Measurements from ENCODE around the gene CAMTA1.

CAMTA1 gene

GRCh38 chr1:7427605-7428300, 642.5 kb downstream of the CAMTA1 start:
- Histone ChIP-seq H3K27me3 (ENCODE audit: low read depth, low read length) (no peaks in the 10 kb centered on the region), H3K9me3 (ENCODE audit: control insufficient read depth in 1 of 2, low read length in 2 of 2) (no peaks in the 10 kb centered on the region), H3K4me1 (ENCODE audit: control insufficient read depth in 1 of 2, insufficient read depth in 2 of 2, low read length in 2 of 2) (no peaks in the 10 kb centered on the region), H3K27ac (ENCODE audit: low read length) (no peak overlapping the region), H3K4me3 (ENCODE audit: low read depth in 1 of 2, low read length in 2 of 2) (no peak overlapping the region), H3K36me3 (ENCODE audit: control insufficient read depth in 1 of 2, insufficient read depth in 2 of 2, low read length in 2 of 2) (no peaks in the 10 kb centered on the region)

GRCh38 chr1:7429290-7429689, 644.0 kb downstream of the CAMTA1 start:
- Histone ChIP-seq H3K27me3 (ENCODE audit: low read depth, low read length) (no peaks in the 10 kb centered on the region), H3K4me3 (ENCODE audit: low read depth in 1 of 2, low read length in 2 of 2) (no peak overlapping the region), H3K9me3 (ENCODE audit: control insufficient read depth in 1 of 2, low read length in 2 of 2) (no peaks in the 10 kb centered on the region), H3K36me3 (ENCODE audit: control insufficient read depth in 1 of 2, insufficient read depth in 2 of 2, low read length in 2 of 2) (no peaks in the 10 kb centered on the region), H3K4me1 (ENCODE audit: control insufficient read depth in 1 of 2, insufficient read depth in 2 of 2, low read length in 2 of 2) (no peaks in the 10 kb centered on the region), H3K27ac (ENCODE audit: low read length) (no peak overlapping the region)

- Histone ChIP-seq H3K36me3 (ENCODE audit: control insufficient read depth in 1 of 2, insufficient read depth in 2 of 2, low read length in 2 of 2) (no peaks in the 10 kb centered on the region), H3K9me3 (ENCODE audit: control insufficient read depth in 1 of 2, low read length in 2 of 2) (no peaks in the 10 kb centered on the region), H3K4me3 (ENCODE audit: low read depth in 1 of 2, low read length in 2 of 2) (no peak overlapping the region), H3K27me3 (ENCODE audit: low read depth, low read length) (no peaks in the 10 kb centered on the region), H3K27ac (ENCODE audit: low read length) (no peak overlapping the region), H3K4me1 (ENCODE audit: control insufficient read depth in 1 of 2, insufficient read depth in 2 of 2, low read length in 2 of 2) (no peaks in the 10 kb centered on the region)
These were observed 644.9 kb downstream of the CAMTA1 start for GRCh38 chr1:7430047-7430608.

GRCh38 chr1:7430691-7431090, 645.4 kb downstream of the CAMTA1 start:
- Histone ChIP-seq H3K4me3 (ENCODE audit: low read depth in 1 of 2, low read length in 2 of 2) (no peak overlapping the region), H3K27me3 (ENCODE audit: low read depth, low read length) (no peaks in the 10 kb centered on the region), H3K27ac (ENCODE audit: low read length) (no peak overlapping the region), H3K9me3 (ENCODE audit: control insufficient read depth in 1 of 2, low read length in 2 of 2) (no peaks in the 10 kb centered on the region), H3K36me3 (ENCODE audit: control insufficient read depth in 1 of 2, insufficient read depth in 2 of 2, low read length in 2 of 2) (no peaks in the 10 kb centered on the region), H3K4me1 (ENCODE audit: control insufficient read depth in 1 of 2, insufficient read depth in 2 of 2, low read length in 2 of 2) (no peaks in the 10 kb centered on the region)

- Histone ChIP-seq H3K9me3 (ENCODE audit: control insufficient read depth in 1 of 2, low read length in 2 of 2) (no peaks in the 10 kb centered on the region), H3K36me3 (ENCODE audit: control insufficient read depth in 1 of 2, insufficient read depth in 2 of 2, low read length in 2 of 2) (no peaks in the 10 kb centered on the region), H3K4me3 (ENCODE audit: low read depth in 1 of 2, low read length in 2 of 2) (no peak overlapping the region), H3K4me1 (ENCODE audit: control insufficient read depth in 1 of 2, insufficient read depth in 2 of 2, low read length in 2 of 2) (no peaks in the 10 kb centered on the region), H3K27ac (ENCODE audit: low read length) (no peak overlapping the region), H3K27me3 (ENCODE audit: low read depth, low read length) (no peaks in the 10 kb centered on the region)
These were observed 647.0 kb downstream of the CAMTA1 start for GRCh38 chr1:7432102-7432899.

GRCh38 chr1:7432900-7433380, 647.7 kb downstream of the CAMTA1 start:
- Histone ChIP-seq H3K4me3 (ENCODE audit: low read depth in 1 of 2, low read length in 2 of 2) (no peak overlapping the region), H3K9me3 (ENCODE audit: control insufficient read depth in 1 of 2, low read length in 2 of 2) (no peaks in the 10 kb centered on the region), H3K4me1 (ENCODE audit: control insufficient read depth in 1 of 2, insufficient read depth in 2 of 2, low read length in 2 of 2) (no peaks in the 10 kb centered on the region), H3K36me3 (ENCODE audit: control insufficient read depth in 1 of 2, insufficient read depth in 2 of 2, low read length in 2 of 2) (no peaks in the 10 kb centered on the region), H3K27me3 (ENCODE audit: low read depth, low read length) (no peaks in the 10 kb centered on the region), H3K27ac (ENCODE audit: low read length) (no peak overlapping the region)

- no peaks in the 10 kb centered on the region for H3K36me3 ChIP-seq (ENCODE audit: control insufficient read depth in 1 of 2, insufficient read depth in 2 of 2, low read length in 2 of 2)
- no peaks in the 10 kb centered on the region for H3K4me1 ChIP-seq (ENCODE audit: control insufficient read depth in 1 of 2, insufficient read depth in 2 of 2, low read length in 2 of 2)
- H3K27me3 ChIP-seq (ENCODE audit: low read depth, low read length) = no peaks in the 10 kb centered on the region
- H3K9me3 ChIP-seq (ENCODE audit: control insufficient read depth in 1 of 2, low read length in 2 of 2) = no peaks in the 10 kb centered on the region
- H3K4me3 ChIP-seq (ENCODE audit: low read depth in 1 of 2, low read length in 2 of 2) = no peak overlapping the region
- no peak overlapping the region for H3K27ac ChIP-seq (ENCODE audit: low read length)
These were observed 649.3 kb downstream of the CAMTA1 start for GRCh38 chr1:7434566-7434965.

- H3K36me3 ChIP-seq (ENCODE audit: control insufficient read depth in 1 of 2, insufficient read depth in 2 of 2, low read length in 2 of 2) = no peaks in the 10 kb centered on the region
- no peaks in the 10 kb centered on the region for H3K9me3 ChIP-seq (ENCODE audit: control insufficient read depth in 1 of 2, low read length in 2 of 2)
- H3K27me3 ChIP-seq (ENCODE audit: low read depth, low read length) = no peaks in the 10 kb centered on the region
- no peaks in the 10 kb centered on the region for H3K4me1 ChIP-seq (ENCODE audit: control insufficient read depth in 1 of 2, insufficient read depth in 2 of 2, low read length in 2 of 2)
- H3K4me3 ChIP-seq (ENCODE audit: low read depth in 1 of 2, low read length in 2 of 2) = no peak overlapping the region
- no peak overlapping the region for H3K27ac ChIP-seq (ENCODE audit: low read length)
These were observed 650.2 kb downstream of the CAMTA1 start for GRCh38 chr1:7435276-7436055.

GRCh38 chr1:7436056-7437005, 651.1 kb downstream of the CAMTA1 start:
- Histone ChIP-seq H3K9me3 (ENCODE audit: control insufficient read depth in 1 of 2, low read length in 2 of 2) (no peaks in the 10 kb centered on the region), H3K27ac (ENCODE audit: low read length) (no peak overlapping the region), H3K27me3 (ENCODE audit: low read depth, low read length) (no peaks in the 10 kb centered on the region), H3K36me3 (ENCODE audit: control insufficient read depth in 1 of 2, insufficient read depth in 2 of 2, low read length in 2 of 2) (no peaks in the 10 kb centered on the region), H3K4me3 (ENCODE audit: low read depth in 1 of 2, low read length in 2 of 2) (no peak overlapping the region), H3K4me1 (ENCODE audit: control insufficient read depth in 1 of 2, insufficient read depth in 2 of 2, low read length in 2 of 2) (no peaks in the 10 kb centered on the region)

GRCh38 chr1:7437036-7437435, 651.8 kb downstream of the CAMTA1 start:
- H3K4me3 ChIP-seq (ENCODE audit: low read depth in 1 of 2, low read length in 2 of 2) = no peak overlapping the region
- no peaks in the 10 kb centered on the region for H3K4me1 ChIP-seq (ENCODE audit: control insufficient read depth in 1 of 2, insufficient read depth in 2 of 2, low read length in 2 of 2)
- H3K9me3 ChIP-seq (ENCODE audit: control insufficient read depth in 1 of 2, low read length in 2 of 2) = no peaks in the 10 kb centered on the region
- no peak overlapping the region for H3K27ac ChIP-seq (ENCODE audit: low read length)
- no peaks in the 10 kb centered on the region for H3K36me3 ChIP-seq (ENCODE audit: control insufficient read depth in 1 of 2, insufficient read depth in 2 of 2, low read length in 2 of 2)
- H3K27me3 ChIP-seq (ENCODE audit: low read depth, low read length) = no peaks in the 10 kb centered on the region

All from muscle layer of duodenum (tissue), 2 donors.